Activated CD4-positive, alpha-beta T cell treated with anti-CD3 and anti-CD28 coated beads, Interleukin-2, amount 50 U/mL, for 24 hours (primary cell): ENCODE data around the gene PPFIA2.

Experiments
- DNase-seq, 2 donors: peaks; one replicate each; pipeline ENCODE4 v3.0.0-alpha.2; 2020; ENCODE audit warnings: low read depth in 1 of 2, low spot score in 1 of 2

PPFIA2 gene

DNA sequence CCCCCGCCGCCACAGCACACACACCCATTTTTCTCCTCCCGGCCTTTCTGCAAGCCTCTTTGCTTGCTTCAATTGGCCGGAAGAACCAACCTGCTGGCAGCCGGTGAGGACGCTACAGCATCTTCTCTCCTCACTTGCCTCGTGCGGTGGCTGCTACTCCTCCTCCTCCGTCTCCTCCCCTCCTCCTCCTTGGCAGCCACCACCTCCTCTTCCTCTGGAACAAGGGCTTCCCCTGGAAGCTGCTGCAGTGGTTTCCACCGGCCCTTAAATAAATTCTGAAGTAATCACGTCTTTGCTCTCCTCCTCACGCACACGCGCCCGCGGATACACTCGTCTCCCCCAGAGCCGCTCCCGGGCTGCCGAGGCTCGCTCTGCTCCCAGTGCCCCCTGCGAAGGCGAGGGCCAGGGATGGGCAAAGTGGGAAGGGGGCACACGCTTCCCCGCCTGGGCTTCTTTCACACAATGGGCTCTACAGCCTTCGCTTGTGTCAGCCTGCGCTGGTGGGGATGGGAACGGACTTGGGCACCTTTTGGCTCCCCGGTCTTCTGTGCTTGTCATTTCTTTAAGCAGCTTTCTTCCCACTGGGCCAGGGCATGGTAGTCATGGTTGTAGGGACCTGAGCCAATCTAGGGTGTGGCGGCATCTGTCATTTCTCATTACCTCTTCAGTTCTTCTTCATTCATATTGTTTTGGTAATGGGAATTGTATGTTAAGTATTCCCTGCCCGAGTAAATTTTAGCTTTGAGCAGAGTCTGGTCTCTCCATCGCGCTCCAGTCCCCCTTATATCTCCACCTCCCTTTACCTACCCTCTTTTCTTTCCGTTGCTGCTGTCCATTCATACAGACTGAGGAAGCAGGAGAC lies at the start of gene PPFIA2:
Gene PPFIA2 (minus strand): TSS at position 161 of the 862 bp plus-strand sequence.
- DNase-seq: no peak

DNA sequence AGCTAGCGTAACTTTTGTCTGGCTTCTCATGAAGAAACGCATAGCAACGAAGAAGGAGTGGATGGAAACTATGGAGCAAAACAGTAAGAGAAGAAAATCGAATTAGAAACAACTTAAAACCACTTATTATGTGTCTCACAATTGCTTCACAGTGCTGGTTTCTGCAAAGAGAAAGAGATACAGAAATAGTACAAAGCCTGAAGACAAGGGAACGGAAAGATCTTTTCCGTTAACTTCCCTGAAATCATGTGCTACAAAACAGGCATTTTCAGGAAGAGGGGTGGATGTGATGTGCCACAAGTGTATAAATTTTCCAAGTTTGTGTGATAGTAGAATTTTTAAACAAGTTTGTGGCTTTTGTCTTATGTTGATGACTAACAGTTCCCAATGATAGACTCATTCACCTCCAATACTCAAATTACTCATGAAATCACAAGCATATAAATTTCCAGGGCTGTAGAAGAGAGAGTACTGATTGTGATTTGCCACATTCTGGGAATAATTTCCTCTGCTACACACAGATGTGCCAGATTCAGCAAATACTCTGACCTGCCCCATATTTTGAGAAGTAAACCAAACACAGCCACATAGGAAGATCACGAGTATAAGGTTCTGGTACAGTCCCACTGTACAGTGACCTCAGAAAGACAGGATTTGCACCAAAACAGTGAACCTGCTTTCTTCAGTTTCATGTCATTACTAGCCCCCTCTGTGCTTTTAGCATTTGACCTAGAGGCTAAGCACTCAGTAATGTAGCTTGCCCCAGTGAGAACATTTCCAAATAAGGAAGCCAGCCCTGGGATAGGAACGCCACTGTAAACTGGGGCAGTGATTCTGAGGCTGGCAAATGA lies 41.4 kb upstream of the PPFIA2 start:
- DNase-seq: no peak

DNA sequence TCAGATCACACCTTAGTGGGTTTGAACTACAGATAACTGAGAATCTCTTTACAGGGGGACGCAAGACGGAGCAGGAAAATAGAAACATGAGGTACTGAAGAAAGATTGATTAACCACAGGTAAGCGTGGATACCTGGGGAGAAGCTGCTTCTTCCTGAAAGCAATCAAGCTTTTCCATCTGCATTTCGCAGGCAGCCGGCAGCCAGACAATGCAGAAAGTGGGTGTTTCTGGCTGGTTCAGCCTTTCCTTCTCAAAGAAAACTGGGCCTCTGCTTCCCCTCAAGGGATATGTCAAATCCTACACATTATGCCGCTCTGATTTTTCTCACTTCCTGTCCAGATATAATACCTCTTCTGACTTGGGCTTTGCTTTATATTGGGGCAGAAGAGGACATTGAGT lies 39.1 kb upstream of the PPFIA2 start:
- no peak for DNase-seq

DNA sequence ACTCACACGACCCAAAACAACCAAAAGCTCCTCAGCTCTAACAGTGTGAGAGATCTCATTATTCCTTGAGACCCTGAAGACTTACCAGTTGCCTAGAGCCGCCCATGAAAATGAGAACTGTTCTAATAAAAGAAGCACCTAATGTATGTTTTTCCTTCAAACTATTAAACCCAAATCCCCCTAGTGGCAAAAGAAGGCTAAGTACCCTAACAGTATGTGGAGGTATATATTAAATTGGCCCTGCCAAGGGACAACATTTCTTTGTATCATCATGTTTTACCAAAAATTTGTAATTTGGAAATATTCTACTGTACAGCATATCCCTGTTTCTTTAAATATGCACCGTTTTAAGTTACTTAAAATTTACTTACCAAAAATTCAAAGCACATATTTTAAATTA lies 38.0 kb upstream of the PPFIA2 start:
- no peak for DNase-seq

DNA sequence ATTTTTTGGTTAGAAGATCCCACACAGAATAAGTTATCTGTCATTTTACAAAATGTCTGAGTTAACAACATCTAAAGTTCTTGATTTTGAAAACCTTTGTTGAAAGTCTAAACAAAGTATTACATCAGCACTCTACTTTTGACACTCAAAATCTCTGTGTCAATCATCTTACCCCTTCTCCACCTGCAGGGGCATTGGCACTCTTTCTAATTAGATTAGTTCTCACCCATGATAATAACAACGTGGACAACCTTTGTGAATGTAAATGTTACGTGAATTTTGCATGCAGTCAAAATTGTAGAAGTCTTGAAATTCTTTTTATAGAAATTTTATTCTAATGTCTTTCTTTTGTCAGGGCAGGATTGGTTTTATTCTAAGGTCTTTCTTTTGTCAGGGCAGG lies 33.5 kb upstream of the PPFIA2 start:
- no peak for DNase-seq

DNA sequence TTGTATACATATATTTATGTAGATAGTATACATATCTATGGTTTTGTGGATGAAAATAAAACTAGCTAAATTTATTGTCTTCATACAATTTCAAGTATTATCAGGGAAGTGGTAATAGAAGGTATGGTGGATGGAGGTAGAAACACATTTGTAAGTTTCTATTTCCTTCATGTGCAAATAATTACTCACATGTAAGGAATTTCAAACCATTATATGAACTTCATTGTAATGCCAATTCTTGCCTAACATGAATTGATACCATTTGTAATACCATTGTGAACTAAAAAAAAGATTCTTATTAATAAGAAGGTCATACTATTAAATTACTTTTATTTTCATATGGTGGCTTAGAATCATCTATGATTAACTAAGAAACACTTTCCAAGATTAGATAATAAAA lies 20.1 kb upstream of the PPFIA2 start:
- no peak for DNase-seq

DNA sequence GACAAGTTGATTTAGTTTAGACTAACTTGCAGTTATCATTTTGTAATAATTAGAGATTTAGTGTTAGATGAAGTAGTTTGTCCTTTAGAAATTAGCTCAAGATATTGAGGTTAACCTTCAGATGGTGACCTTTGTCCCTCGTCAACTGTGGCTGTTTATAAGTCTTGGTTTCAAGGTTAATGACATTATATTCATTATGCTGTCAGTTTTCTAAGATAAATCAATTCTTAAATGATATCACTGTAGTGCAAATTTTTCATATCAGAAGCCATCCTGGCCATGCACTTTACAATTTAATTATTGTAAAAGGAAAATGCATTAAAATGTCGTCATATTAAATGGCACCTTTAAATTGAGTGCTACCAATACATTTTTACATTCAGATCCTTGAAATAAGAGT lies 19.6 kb upstream of the PPFIA2 start:
- DNase-seq: no peak

DNA sequence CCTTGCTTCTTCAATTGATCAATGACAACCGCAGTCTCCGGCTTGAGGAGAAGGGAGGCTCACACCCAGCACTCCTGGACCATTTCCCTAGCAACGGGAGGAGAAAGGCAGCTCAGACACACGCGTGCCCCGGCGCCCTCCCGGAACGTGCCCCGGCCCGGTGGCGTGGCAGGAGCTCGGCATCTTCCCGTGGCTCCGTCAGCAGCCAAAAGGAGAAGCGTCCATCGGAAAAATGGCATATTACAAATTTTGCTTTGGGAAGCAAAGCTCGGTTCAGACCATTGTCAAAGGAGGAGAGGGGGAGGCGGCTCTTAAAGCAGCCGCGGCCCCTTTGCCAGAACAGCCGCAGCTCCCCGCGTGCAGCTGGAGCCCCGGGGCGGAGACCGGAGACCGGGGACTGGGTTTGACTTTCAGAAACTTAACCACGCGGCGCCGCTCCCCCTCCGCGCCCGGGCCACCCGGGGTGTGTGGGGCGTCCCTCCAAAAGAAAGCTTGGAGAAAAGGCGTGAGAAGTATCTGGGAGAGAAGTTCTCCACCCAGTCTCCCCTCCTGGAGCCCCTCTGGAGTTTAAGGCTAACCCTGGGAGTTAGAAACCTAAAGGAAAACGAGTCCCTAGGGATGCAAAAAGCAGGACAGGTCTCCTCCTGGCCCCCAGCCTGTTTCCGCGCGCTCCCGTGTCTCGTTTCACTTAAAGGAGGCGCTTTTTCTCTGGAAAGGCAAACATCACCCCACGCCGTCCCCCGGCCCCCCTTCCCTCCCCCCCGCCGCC lies 545 bp downstream of the PPFIA2 start:
- DNase-seq: no peak

DNA sequence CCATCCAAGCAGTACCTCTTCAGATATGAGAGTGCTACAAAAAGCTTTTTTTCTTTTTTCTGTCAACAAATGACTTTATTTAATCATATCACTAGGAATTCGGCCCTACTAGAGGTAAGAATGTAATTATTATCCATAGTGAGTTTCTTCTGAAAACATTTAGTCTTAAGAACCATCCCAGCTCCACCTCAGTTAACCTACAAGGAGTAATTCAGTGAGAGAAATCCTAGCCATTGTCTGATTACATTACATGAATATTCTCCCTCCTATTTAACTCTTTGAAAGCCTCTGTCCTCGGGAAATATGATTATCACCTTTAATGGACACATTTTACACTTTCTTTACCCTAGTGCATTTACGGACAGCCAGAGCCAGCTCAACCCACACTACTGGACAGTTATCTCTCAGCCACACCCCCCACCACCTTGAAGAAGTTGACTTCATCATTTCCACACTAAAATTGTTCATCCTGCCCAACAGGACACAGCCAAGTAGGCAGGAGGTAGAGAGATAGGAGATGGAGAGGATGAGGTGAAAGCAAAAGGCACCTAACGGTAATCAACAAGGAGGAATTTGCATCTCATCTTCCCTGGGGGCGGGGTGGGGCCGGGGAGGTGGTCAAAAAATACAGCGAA lies 1.3 kb downstream of the PPFIA2 start:
- no peak for DNase-seq

DNA sequence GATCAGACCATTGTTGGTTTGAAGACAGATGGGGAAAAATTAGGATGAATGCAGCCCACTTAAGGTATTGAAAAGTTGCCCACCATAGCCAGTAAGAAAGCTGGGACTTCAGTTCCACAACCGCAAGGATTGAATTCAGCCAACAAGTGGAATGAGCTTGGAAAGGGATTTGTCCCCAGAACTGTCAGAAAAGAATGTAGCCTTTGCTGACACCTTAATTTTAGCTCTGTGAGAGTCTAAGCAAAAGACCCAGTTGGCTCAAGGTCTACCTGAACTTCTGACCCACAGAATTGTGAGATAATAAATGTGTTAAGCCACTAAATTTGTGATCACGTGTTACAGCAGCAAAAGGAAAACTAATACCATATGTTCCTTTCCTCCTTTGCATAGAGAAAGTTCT lies 29.4 kb downstream of the PPFIA2 start:
- DNase-seq: no peak

DNA sequence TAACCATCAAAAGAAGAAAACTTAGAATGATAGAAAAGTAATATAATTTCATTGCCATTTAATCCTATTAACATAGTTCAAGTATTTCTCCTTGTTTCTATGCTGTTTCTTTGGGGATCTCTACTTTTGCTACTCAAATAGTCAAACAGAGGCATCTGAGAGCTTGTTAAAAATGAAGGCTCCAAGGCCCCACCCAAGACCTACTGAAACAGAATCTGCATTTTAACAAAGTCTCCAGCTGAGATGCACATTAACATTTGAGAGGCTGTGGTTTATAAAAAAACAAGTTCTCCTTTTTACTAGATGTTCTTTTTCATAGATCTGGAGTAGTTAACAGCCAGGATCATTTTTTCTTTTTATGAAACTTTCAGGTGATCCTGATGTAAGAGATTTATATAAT lies 31.8 kb downstream of the PPFIA2 start:
- DNase-seq: no peak

DNA sequence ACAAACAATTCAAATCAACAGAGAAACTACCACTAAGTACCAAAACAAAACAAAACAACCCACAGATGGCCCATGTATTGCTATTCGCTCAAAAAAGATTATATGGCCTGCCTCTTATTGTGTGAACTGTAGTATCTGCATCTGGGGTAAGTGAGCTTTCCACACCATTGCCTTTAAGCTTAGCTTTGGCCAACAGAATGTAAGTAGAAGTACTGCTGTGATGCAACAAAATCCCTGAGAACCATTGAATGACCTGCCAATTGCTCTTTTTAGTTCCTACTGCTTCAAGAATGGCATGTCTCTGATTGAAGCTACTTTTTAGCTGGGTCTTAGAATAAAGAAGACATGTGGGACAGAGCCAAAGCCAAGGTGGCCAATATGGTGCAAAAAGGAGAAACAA lies 32.5 kb downstream of the PPFIA2 start:
- no peak for DNase-seq

DNA sequence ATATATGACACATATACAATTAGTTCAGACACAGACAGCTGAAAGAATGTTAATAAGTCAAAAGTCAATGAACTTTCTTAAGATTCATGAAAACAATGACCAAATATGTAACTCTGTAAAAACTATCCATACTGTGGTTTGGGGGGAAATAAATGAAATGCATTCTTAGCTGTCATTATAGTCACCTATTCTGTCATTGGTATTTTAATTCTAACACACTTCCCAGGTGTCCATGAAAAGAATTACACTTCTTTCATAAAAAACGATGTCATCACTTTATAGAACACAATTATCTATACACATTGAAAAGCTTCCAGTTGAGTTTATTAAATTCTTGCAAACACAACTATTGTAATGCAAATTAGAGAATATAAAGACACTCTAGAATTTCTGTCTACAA lies 35.8 kb downstream of the PPFIA2 start:
- no peak for DNase-seq

DNA sequence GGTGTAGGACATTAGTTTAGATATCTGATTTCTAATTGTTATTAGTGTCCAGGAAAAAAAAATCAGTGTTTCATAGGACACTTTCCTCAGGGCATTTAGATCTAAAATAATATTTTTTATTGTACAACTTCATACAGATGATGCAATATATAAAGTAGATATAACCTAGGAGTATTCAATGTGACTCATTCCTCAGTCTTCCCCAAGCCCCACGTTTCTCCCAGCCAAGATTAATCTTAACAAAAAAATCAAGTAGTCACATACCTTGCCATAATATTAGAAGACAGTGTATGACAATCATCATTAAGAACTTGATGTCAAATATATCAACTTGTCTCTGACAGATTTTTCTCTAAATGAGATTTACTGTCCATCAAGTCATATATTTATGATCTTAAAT lies 37.1 kb downstream of the PPFIA2 start:
- DNase-seq: no peak

DNA sequence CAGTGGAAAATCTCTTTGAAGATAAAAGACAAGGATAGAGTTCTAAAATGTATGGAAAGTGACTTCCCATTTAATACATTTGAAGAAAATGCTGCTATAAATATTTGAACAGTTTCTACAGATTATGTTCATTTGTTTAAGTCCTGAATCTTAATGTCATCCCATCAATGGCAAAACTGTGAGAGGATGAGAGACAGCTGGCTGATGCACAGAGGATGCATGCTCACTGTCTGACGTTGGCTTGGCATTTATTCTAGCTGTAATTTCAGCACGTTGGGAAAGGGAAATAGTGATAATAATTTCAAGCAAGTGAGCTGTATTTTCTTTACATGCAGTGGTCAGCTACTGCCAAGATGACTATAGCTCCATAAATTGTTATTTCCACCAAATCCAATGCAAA lies 40.5 kb downstream of the PPFIA2 start:
- no peak for DNase-seq

DNA sequence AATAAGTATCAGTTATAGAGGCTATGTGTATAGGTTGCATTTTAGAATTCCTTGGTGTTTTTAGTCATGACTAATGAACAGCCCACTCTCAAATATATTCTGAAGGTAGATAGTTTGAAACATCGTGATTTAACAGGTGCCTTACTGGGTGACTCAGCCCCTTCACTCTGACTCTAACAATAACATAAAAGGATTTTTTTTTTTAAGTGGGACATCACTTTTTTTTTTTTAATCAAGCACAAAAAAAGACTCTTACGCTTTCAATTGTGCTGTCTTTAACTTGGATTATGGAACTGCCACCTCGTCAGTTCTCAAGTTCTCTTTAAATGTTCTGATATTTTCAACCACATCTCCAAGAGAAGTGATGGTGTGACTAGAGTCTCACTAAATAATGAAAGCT lies 46.6 kb downstream of the PPFIA2 start:
- DNase-seq: no peak

DNA sequence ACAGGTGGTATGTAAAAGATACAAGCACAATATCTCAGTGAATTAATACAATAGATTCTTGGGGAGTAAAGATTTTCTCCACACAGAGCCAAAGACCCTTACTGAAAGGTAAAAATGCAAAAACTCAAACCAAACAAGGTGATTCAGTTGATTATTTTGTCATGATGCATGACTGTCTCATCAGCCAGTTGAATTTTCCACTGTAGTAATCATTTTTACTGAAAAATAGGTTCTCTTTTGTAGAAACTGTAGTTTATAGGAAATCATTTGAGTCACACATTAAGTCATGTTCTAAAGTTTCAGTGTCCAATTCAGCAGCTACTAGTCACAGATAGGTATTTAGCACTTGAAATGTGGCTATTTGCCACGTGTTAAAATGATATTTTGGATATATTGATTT lies 53.6 kb downstream of the PPFIA2 start:
- DNase-seq: no peak

DNA sequence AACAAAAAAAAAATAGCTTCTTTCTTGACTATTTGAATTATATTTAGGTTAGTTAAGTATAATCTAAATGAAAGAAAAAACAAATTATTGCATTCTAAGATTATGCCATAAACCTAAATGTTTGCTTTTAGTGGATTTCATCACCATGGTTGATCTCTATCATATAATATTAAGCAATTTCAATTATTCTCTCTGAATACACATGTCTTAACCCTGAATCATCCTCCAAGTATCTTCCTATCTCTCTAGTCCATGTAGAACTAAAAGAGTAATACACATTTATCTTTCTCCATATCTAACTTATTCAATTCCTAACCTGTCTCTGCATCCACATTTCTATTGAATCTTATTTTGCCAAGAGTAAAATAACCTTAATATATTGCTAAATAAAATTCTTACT lies 59.6 kb downstream of the PPFIA2 start:
- no peak for DNase-seq

DNA sequence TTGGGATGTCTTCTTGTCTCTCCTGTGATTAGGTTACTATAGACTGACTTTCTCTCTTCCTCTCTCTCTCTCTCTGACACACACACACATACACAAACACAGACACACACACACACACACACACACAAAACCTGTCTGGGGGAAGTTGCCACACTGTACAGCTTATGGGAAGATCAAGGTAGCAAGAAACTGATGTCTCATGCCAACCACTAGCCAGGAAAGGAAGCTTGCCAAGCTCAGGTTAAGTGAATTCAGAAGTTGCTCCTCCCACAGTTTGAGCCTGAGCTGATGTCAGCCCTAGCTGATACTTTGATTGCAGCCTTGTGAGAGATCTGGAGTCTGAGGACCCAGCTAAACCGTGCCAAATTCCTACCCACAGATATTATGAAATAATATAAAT lies 67.1 kb downstream of the PPFIA2 start:
- DNase-seq: no peak

DNA sequence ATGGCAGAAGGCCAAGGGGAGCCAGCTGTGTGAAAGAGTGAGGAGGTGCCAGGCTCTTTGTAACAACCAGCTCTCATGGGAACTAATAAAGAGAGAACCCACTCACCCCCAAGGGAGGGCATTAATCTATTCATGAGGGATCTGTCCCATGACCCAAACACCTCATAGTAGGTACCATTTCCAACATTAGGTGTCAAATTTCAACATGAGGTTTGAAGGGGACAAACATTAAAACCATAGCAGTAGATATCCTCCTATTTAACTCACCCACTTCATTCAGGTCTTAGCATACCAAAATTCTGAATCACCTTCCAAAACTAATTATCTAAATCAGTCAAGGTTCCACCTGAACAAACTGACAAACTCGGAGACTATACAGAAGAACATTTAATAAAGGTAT lies 75.3 kb downstream of the PPFIA2 start:
- no peak for DNase-seq

DNA sequence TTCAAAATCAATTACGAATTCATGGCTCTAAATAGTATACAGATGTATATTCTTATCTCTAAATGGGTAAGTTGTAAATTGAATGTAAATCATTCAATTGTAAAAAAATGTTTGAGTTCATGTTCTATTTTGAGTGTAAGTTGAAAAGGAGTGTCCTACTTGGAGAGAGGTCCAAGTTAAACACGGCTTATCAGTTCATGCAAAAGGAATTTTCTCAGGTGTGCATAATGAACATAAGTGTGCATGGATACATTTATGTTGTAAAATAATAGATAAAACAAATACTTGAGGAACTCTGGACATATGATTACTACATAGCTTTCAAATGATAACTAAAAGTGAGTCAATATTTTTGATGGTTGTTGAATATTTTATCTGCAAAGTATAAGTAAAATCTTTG lies 79.5 kb downstream of the PPFIA2 start:
- DNase-seq: no peak
